Lung (tissue), 12 donors: ENCODE data around the gene EPHA6. TPM values are rescaled to one million over a fixed set of nuclear protein-coding genes. Genes with fewer than 3 reads are reported as not detected.

ENCODE experiments used
- ATAC-seq: fragments of 200-7000 bp; cut with Tn5 transposase; one replicate; pipeline ENCODE4 v1.9.1; 2020; ENCODE audit warnings: moderate number of reproducible peaks; ENCODE audit not compliant: insufficient read depth, low FRiP score
- DNase-seq, 3 donors: peaks; one replicate each; pipeline ENCODE4 v3.0.0-alpha.2; 2013 to 2017
- H3K27ac ChIP-seq, 2 donors: one replicate each; pipeline ENCODE4 v1.5.1; 2013; ENCODE audit warnings: mild to moderate bottlenecking in 2 of 2, moderate library complexity in 2 of 2, control low read depth in 1 of 2, inconsistent platforms in 1 of 2, low read depth in 1 of 2, low read length in 1 of 2
- H3K27me3 ChIP-seq, 3 donors: one replicate each; pipeline ENCODE4 v1.5.1; 2013; ENCODE audit warnings: low read length in 2 of 3; ENCODE audit not compliant: control insufficient read depth in 3 of 3, insufficient read depth in 3 of 3
- H3K36me3 ChIP-seq, 4 donors: one replicate each; pipeline ENCODE4 v1.5.1; 2013; ENCODE audit warnings: low read length in 4 of 4, mild to moderate bottlenecking in 1 of 4, moderate library complexity in 1 of 4; ENCODE audit not compliant: control insufficient read depth in 4 of 4, insufficient read depth in 4 of 4
- H3K4me1 ChIP-seq, 5 donors: one replicate each; pipeline ENCODE4 v1.5.1; 2013; ENCODE audit warnings: low read length in 5 of 5, mild to moderate bottlenecking in 2 of 5, moderate library complexity in 1 of 5; ENCODE audit not compliant: control insufficient read depth in 5 of 5, insufficient read depth in 5 of 5
- H3K4me3 ChIP-seq: one replicate; pipeline ENCODE4 v1.5.1; 2013; ENCODE audit warnings: mild to moderate bottlenecking, control low read depth, moderate library complexity
- H3K9ac ChIP-seq, 2 donors: one replicate each; pipeline ENCODE4 v1.5.1; 2013; ENCODE audit warnings: low read length in 2 of 2, control low read depth in 1 of 2; ENCODE audit not compliant: insufficient read depth in 1 of 2
- H3K9me3 ChIP-seq, 4 donors: one replicate each; pipeline ENCODE4 v1.5.1; 2013; ENCODE audit warnings: low read length in 3 of 4, mild to moderate bottlenecking in 1 of 4, moderate library complexity in 1 of 4; ENCODE audit not compliant: control insufficient read depth in 4 of 4, insufficient read depth in 3 of 4
- WGBS, 2 donors: extraction: QIAGEN DNeasy Blood & Tissue Kit; methylation state at CpG; one replicate each; pipeline ENCODE4 v1.1.7; 2013; 5-methylcytosine and 5-hydroxymethylcytosine counted together
- polyA plus RNA-seq, 2 donors: library from polyadenylated mRNA; stranded (reverse); fragments of 200-250 nt; gene quantifications; one replicate each; pipeline ENCODE4 v1.2.1, GENCODE V29; 2013
- total RNA-seq, 2 donors: library from RNA; depleted of rRNA in 1 of 2; stranded (reverse); fragments of >200 nt in 1 of 2; gene quantifications; one replicate each; pipeline ENCODE4 v1.2.1, GENCODE V29; 2014 to 2021
- TF ChIP-seq, protein P1 (sequence below): IDR thresholded peaks from 2 replicates; pipeline ENCODE4 v1.5.1; 2012; ENCODE audit warnings: mild to moderate bottlenecking; ENCODE audit errors: control extremely low read depth, extremely low read depth
- donor health status: control.
- donor health status: control.
- donor health status: Bipolar disorder and iron deficiency.
- donor health status: healthy.
- donor health status: DM: yes; HTN: yes; CAD: no.

Gene EPHA6
- total and polyA plus RNA-seq, 4 donors = 0.31 to 1.3 TPM; not detected in 2

DNA sequence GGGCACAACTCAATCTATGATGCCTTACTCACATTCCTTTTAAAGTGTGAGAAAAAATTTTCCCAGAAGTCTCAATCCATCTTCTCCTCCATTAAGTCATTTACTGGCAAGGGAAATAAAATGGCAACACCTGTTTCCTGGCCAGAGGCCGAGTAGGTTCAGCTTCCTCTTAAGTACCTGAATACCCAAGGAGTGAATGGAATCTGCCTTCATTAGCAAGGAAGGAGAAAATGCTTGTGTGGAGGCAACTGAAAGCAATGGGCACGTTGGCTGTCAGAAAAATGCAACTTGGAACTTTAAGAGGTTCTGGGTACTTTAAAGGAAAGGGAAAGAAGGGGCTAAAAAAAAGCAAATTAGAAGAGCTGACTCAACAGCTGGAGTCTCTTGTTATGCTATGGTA is 526.5 kb downstream of the EPHA6 start:
- Histone ChIP-seq H3K27ac (no peak overlapping the region), H3K4me1 (no peaks in the 10 kb centered on the region), H3K9me3 (no peaks in the 10 kb centered on the region), H3K36me3 (no peaks in the 10 kb centered on the region), H3K27me3 (no peaks in the 10 kb centered on the region), H3K4me3 (no peak overlapping the region), H3K9ac (no peak overlapping the region)
- TF ChIP-seq, protein P1, sequence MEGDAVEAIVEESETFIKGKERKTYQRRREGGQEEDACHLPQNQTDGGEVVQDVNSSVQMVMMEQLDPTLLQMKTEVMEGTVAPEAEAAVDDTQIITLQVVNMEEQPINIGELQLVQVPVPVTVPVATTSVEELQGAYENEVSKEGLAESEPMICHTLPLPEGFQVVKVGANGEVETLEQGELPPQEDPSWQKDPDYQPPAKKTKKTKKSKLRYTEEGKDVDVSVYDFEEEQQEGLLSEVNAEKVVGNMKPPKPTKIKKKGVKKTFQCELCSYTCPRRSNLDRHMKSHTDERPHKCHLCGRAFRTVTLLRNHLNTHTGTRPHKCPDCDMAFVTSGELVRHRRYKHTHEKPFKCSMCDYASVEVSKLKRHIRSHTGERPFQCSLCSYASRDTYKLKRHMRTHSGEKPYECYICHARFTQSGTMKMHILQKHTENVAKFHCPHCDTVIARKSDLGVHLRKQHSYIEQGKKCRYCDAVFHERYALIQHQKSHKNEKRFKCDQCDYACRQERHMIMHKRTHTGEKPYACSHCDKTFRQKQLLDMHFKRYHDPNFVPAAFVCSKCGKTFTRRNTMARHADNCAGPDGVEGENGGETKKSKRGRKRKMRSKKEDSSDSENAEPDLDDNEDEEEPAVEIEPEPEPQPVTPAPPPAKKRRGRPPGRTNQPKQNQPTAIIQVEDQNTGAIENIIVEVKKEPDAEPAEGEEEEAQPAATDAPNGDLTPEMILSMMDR = no peak
- no peak for ATAC-seq
- no peak for DNase-seq
- WGBS, 2 donors = 37 to 42% methylated on average over 2 of the region's 2 CpGs

DNA sequence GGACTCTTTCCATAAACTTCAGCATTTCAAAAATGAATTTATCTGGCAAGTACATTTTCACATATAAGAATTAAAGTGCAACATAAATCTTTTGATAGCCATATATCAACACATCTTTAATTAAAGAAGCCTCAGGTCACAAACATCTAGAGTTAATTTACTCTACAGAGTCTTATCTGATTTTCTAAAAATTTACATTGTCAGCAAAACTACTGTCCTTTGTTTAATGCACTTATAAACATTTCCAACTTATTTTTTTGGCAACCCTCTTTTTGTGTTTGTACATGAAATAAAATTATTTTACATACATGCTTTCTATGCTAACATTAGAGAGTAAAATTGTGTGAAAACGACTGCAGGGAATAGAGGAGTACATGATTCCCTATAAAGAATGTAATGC is 533.4 kb downstream of the EPHA6 start:
- Histone ChIP-seq H3K27me3 (no peaks in the 10 kb centered on the region), H3K9ac (no peak overlapping the region), H3K4me1 (no peaks in the 10 kb centered on the region), H3K27ac (no peak overlapping the region), H3K4me3 (no peak overlapping the region), H3K9me3 (no peaks in the 10 kb centered on the region), H3K36me3 (no peaks in the 10 kb centered on the region)
- ATAC-seq (no peak), DNase-seq (no peak)
- 45 to 71% methylated on average over 1 of the region's 1 CpG for WGBS, 2 donors
- TF ChIP-seq, protein P1 = no peak

DNA sequence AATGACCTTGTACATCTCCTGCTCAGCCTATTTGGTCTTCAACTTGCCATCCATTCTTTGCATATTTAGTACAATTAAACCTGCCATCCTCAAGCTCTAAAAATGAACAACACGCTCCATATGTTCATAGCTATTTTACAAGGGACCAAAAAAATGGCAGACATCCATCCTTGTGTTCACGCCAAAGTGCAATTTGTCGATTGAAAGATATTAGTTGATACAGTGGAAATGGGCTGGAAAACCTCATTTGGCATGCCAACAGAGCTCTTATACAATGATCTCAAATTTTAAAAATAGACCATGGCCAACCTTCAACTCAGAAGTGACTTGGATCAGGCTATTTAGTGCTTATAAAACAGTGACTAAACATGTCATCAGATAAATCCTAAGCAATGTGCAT is 536.6 kb downstream of the EPHA6 start:
- Histone ChIP-seq H3K36me3 (no peaks in the 10 kb centered on the region), H3K27me3 (no peaks in the 10 kb centered on the region), H3K4me1 (no peaks in the 10 kb centered on the region), H3K9ac (no peak overlapping the region), H3K4me3 (no peak overlapping the region), H3K9me3 (peaks cover 0 to 2% (median 0%) of the 10 kb centered on the region in 4 donors), H3K27ac (no peak overlapping the region)
- no peak for ATAC-seq
- TF ChIP-seq, protein P1 = no peak
- no peak for DNase-seq
- WGBS, 2 donors = 85 to 92% methylated on average over 3 of the region's 3 CpGs

DNA sequence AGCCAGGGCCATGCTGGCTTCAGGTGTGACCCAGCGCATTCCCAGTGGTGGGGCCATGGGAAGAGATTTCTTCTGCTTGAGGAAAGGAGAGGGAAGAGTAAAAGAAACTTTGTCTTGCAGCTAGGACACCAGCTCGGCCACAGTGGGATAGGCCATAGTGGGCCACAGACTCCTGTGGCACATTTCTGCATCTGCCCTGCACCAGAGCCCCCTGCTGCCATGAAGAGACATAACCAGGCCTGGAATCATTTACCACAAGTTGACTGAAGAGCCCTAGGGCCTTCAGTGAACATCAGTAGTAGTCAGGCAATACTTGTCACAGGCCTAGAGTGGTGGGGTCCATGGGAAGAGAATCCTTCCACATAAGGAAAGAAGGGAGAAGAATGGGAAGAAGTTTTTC is 538.8 kb downstream of the EPHA6 start:
- H3K4me1 ChIP-seq = no peaks in the 10 kb centered on the region
- no peak for ATAC-seq
- H3K36me3 ChIP-seq = no peaks in the 10 kb centered on the region
- H3K9ac ChIP-seq = no peak overlapping the region
- no peak overlapping the region for H3K4me3 ChIP-seq
- WGBS, 2 donors = 79% methylated on average over 2 of the region's 2 CpGs
- H3K27me3 ChIP-seq = no peaks in the 10 kb centered on the region
- H3K27ac ChIP-seq = no peak overlapping the region
- TF ChIP-seq, protein P1 = no peak
- H3K9me3 ChIP-seq = peaks cover 0 to 2% (median 0%) of the 10 kb centered on the region in 4 donors
- no peak for DNase-seq
